GM19043 (cell line): Measurements from ENCODE around the gene UGT1A8.
"Not testable (repeated sequence)": the region's sequence is repeated elsewhere in the genome, so short reads cannot be mapped to it uniquely, and the experiment has no call there.

Source experiments
- ATAC-seq: cut with Tn5 transposase; IDR thresholded peaks from one replicate; pipeline ENCODE4 v1.9.1; 2021; ENCODE audit warnings: low read depth; ENCODE audit not compliant: unreplicated experiment

The UGT1A8 gene

DNA sequence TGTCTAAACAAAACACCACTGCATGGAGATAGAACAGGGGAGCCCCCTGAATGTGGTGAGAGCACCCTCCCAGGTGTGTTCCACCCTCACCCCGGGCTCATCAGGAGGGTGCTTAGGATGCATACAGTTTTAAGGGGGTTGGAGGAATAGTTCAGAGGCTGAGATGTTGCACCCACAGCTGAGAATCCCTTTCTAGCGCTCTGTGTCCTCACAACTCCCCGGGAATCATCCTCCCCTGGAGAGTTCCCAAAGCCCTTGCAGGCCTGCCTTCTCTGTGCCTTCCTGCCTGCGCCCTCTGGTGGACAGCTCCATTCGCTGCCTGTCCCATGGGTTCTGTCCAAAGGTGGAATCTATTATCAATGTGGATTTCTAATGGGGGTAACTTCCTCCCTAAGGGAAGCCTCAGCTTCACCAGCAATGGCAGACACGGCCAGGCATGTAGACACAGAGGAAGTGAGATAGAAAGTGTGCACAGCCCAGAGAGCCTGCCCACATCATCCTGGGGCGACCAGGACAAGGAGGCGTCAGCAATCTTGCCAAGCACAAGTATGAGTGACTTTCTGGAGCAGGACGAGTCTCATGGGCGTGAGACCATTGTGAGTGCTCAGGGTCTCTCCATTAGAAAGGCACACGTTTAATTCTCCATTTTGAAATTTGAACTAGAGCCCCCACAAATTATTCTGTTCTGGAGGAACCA, 94.0 kb downstream of the UGT1A8 start:
- ATAC-seq, result no peak

DNA sequence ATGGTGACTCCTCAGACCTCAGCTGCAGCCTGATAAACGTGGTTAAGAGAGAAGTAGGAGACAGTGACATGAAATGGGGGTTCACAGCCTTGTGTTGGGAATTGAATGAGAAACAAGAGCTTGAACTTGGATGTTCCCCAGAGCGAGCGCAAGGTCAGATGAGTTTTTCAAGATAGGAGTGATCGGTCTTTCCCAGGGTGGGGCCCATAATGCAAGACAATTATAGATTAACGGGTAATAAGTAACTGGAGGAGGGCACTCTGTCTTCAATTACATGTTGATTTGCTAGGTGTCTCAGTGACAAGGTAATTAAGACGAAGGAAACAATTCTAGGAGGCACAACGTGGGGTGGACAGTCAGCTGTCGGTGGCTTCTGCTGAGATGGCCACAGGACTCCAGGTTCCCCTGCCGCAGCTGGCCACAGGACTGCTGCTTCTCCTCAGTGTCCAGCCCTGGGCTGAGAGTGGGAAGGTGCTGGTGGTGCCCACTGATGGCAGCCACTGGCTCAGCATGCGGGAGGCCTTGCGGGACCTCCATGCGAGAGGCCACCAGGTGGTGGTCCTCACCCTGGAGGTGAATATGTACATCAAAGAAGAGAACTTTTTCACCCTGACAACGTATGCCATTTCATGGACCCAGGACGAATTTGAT, 95.3 kb downstream of the UGT1A8 start, which contains the start of gene UGT1A5:
Gene UGT1A5 (plus strand): TSS at position 297 of the 651 bp plus-strand sequence. CDS start 85 bp downstream, at position 382.
- ATAC-seq, result no peak

DNA sequence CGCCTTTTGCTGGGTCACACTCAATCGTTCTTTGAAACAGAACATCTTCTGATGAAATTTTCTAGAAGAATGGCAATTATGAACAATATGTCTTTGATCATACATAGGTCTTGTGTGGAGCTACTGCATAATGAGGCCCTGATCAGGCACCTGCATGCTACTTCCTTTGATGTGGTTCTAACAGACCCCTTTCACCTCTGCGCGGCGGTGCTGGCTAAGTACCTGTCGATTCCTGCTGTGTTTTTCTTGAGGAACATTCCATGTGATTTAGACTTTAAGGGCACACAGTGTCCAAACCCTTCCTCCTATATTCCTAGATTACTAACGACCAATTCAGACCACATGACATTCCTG, 95.8 kb downstream of the UGT1A8 start:
- no peak for ATAC-seq

DNA sequence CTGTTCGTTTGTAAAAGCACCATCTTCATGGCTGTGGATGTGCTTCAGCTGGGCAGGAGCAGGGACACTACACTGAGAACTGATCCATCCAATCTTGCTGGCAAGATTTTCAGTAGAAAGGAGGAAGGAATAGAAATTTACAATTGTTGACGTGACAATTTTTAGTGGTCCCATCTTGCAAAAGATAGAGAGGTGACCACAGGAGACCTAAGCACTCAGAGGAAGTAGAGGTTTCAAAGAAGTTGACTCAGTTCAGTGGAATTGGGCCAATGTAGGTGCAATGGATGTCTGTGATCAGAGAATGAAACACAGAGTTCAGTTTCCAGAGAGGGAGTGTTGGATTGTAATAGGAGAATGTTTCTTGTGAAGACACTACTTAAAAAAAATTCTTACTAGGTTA, 96.7 kb downstream of the UGT1A8 start:
- no peak for ATAC-seq

DNA sequence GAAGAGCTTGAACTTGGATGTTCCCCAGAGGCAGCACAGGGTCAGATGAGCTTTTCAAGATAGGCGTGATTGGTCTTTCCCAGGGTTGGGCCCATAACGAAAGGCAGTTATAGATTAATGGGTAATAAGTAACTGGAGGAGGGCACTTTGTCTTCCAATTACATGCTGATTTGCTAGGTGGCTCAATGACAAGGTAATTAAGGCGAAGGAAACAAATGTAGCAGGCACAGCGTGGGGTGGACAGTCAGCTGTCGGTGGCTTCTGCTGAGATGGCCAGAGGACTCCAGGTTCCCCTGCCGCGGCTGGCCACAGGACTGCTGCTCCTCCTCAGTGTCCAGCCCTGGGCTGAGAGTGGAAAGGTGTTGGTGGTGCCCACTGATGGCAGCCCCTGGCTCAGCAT, 101.1 kb downstream of the UGT1A8 start, which contains the start of gene UGT1A4:
Gene UGT1A4 (plus strand): TSS at position 185 of the 400 bp plus-strand sequence. CDS start 85 bp downstream, at position 270.
- ATAC-seq, result no peak

DNA sequence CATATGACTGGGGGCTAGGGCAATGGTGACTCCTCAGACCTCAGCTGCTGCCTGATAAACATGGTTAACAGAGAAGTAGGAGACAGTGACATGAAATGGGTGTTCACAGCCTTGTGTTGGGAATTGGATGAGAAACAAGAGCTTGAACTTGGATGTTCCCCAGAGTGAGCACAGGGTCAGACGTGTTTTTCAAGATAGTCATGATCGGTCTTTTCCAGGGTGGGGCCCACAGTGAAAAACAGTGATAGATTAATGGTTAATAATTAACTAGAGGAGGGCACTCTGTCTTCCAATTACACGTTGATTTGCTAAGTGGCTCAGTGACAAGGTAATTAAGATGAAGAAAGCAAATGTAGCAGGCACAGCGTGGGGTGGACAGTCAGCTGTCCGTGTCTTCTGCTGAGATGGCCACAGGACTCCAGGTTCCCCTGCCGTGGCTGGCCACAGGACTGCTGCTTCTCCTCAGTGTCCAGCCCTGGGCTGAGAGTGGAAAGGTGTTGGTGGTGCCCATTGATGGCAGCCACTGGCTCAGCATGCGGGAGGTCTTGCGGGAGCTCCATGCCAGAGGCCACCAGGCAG, 111.4 kb downstream of the UGT1A8 start, which contains the start of gene UGT1A3:
Gene UGT1A3 (plus strand): TSS at position 320 of the 579 bp plus-strand sequence. CDS start 85 bp downstream, at position 405.
- ATAC-seq, result no peak

DNA sequence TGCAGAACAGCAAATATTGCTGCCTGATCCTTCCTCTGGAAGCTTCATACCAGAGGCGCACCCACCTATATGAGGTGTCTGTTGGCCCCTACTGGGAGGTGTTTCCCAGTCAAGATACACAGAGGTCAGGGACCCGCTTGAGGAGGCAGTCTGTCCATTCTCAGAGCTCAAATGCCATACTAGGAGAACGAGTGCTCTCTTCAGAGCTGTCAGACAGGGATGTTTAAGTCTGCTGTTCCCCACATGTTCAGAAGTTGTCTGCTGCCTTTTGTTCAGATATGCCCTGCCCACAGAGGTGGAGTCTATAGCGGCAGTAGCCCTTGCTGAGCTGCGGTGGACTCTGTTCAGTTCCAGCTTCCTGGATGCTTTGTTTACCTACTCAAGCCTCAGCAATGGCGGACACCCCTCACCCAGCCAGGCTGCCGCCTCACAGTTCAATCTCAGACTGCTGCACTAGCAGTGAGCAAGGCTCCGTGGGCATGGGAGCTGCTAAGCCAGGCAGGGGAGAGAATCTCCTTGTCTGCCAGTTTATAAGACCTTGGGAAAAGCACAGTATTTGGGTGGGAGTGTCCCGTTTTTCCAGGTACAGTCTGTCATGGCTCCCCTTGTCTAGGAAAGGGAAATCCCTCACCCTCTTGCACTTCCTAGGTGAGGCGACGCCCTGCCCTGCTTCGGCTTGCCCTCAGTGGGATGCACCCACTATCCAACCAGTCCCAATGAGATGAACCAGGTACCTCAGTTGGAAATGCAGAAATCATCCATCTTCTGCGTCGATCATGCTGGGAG, 119.6 kb downstream of the UGT1A8 start:
- ATAC-seq, result not testable (repeated sequence)

DNA sequence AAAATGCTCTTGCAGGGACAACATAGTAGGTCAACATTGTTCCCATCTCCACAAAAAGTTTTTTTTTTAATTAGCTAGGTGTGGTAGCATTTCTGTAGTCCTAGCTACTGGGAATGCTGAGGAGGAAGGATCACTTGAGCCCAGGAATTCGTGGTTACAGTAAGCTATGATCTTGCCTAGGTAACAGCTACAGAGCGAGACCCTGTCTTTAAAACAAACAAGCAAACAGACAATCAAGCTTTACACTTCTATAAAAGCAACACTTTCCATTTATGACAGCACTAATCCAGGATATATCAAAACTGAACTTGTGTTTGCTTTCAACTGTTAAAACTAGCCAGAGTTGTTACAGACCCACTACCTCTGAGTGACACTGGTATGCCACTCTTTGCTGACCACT, 123.4 kb downstream of the UGT1A8 start:
- ATAC-seq, result no peak

DNA sequence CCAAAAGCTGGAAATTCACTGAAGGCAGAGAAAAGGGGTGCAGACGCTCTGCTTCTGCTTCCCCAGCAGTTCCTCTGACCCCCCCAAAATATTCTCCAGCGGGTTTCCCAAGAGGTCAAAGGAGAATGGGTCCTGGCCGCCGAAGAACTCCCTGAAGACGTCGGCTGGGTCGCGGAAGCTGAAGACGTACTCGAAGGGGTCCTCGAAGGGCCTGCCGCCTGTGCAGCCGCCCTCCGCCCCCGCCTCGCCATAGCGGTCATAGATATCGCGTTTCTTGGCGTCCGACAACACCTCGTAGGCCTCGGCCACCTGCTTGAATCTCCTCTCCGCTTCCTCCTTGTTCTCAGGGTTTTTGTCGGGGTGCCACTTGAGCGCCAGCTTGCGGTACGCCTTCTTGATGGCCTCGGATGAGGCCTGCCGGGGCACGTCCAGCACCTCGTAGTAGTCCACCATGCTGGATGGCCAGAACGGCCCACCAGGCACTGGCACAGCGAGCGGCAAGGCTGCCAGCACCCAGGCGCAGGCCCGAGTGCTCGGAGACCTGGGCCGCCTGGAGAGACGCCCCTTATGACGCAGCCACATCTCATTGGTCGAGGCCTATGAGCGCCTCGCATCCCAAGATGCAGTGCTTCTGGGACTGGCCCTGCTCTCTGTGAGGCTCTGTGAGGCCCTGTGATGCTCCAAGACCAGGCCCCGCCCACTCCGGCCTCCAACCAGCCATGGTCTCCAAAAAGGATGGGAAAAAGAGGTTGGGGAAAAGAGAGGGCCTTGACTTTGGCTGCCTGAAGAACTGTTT, 126.2 kb downstream of the UGT1A8 start:
- ATAC-seq, result no peak

DNA sequence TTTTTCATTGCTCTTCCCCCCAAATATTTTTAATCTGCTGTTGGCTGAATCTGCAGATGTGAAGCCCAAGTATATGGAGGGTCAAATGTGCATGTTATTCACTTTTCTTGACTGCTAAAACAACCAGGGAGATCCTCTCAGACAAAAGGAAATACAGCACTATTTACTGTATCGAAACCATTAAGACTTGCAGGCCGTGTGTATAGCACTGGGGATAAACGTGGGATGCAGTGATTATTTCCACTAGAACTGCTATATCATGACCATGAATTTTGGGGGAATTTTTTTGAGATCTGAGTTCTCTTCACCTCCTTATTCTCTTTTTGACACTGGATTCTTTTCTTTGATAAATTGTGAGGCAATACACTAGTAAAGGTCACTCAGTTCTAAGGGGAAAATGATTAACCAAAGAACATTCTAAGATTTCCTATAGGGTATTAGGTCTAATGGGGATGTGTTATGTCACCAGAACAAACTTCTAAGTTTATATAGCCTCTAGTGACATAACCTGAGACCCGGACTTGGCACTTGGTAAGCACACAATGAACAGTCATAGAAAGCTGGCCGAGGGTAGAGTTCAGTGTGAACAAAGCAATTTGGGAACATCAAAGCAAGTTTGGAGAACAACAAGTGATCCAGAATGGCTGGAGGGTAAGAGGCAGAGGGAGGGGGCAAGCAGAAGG, 127.8 kb downstream of the UGT1A8 start:
- ATAC-seq, result no peak

DNA sequence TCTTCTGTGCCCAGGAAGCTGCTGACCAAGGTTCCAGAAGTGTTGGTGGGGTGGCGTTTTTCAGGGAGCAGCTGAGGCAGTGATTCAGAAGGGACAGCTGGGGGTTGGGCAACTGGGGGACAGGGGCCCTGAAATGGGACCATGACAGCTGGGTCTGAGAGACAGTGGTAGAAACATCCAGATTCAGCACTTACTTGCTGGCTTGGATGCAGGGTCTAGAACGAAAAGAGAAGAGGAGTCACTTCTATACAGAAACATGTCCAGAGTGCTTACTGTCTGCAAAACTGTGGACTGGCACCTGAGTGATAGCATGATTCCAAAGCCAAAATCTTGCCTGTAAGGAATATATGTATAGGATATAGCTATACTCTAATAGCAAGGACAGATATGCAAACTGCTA, 128.4 kb downstream of the UGT1A8 start:
- not testable (repeated sequence) for ATAC-seq

DNA sequence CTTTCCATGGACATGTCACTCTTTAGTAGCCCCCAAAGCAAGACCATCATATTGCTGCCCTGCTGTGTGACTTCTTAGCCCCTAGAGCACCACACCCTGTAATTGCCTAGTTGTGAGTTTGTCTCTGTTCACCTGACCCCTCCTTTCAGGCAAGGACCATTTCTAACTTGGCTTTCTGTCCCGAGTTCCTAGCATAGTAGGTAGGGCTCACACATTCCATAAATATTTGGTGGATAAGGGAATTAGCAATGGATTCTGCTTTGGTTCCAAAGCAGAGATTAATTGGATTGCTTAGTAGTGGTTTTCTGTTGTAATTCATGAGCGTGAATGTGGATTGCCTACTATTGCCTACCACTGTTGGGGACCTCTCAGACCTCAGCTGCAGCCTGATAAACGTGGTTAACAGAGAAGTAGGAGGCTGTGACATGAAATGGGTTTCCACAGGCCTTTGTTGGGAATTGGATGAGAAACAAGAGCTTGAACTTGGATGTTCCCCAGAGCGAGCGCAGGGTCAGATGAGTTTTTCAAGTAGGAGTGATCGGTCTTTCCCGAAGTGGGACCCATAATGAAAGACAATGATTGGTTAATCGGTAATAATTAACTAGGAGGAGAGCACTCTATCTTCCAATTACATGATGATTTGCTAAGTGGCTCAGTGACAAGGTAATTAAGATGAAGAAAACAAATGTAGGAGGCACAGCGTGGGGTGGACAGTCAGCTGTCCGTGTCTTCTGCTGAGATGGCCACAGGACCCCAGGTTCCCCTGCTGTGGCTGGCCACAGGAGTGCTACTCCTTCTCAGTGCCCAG, 129.2 kb downstream of the UGT1A8 start:
- no peak for ATAC-seq

DNA sequence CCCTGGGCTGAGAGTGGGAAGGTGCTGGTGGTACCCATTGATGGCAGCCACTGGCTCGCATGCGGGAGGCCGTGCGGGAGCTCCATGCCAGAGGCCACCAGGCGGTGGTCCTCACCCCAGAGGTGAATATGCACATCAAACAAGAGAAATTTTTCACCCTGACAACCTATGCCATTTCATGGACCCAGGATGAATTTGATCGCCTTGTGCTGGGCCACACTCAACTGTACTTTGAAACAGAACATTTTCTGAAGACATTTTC, 129.8 kb downstream of the UGT1A8 start:
- ATAC-seq, result no peak

DNA sequence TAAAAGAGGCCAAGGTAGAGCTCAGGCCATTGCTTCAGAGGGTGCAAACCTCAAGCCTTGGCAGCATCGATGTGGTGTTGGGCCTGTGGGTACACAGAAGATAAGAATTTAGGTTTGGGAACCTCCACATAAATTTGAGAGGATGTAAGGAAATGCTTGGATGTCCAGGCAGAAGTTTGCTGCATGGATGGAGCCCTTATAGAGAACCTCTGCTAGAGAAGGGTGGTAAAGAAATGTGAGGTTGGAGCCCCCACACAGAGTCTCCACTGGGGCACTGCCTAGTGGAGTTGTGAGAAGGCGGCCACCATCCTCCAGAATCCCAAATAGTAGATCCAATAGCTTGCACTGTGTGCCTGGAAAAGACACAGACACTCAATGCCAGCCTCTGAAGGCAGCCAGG, 133.3 kb downstream of the UGT1A8 start:
- not testable (repeated sequence) for ATAC-seq

DNA sequence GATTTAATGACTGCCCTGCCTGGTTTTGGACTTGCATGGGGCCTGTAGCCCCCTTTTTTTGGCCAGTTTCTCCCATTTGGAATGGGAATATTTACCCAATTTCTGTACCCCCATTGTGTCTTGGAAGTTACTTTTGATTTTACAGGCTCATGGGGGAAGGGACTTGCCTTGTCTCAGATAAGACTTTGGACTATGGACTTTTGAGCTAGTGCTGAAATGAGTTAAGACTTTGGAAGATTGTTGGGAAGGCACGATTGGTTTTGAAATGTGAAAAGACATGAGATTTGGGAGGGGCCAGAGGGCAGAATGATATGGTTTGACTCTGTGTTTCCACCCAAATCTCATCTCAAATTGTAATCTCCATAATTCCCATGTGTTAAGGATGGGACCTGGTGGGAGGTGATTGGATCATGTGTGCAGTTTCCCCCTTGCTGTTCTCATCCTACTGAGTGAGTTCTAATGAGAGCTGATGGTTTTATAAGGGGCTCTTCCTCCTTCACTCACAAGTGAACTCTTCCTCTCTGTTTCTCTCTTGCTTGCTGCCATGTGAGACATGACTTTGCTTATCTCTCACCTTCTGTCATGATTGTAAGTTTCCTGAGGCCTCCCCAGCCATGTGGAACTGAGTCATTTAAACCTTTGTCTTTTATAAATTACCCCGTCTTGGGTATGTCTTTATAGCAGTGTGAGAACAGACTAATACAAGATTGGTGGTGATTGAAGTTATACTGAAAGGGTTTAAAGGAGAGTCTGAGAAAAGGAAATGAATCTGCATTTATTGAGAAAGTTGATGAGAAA, 134.0 kb downstream of the UGT1A8 start:
- ATAC-seq, result not testable (repeated sequence)

DNA sequence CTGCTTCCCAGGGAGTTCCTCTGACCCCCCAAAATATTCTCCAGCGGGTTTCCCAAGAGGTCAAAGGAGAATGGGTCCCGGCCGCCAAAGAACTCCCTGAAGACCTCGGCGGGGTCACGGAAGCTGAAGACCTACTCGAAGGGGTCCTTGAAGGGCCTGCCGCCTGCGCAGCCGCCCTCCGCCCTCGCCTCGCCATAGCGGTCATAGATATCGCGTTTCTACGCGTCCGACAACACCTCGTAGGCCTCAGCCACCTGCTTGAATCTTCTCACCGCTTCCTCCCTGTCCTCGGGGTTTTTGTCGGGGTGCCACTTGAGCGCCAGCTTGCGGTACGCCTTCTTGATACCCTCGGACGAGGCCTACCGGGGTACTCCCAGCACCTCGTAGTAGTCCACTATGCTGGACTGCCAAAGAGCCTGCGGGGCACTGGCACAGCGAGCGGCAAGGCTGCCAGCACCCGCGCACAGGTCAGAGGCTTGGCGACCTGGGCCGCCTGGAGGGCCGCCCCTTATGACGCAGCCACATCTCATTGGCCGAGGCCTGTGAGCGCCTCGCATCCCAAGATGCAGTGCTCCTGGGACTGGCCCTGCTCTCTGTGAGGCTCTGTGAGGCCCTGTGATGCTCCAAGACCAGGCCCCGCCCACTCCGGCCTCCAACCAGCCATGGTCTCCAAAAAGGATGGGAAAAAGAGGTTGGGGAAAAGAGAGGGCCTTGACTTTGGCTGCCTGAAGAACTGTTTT, 137.6 kb downstream of the UGT1A8 start:
- ATAC-seq, result no peak

DNA sequence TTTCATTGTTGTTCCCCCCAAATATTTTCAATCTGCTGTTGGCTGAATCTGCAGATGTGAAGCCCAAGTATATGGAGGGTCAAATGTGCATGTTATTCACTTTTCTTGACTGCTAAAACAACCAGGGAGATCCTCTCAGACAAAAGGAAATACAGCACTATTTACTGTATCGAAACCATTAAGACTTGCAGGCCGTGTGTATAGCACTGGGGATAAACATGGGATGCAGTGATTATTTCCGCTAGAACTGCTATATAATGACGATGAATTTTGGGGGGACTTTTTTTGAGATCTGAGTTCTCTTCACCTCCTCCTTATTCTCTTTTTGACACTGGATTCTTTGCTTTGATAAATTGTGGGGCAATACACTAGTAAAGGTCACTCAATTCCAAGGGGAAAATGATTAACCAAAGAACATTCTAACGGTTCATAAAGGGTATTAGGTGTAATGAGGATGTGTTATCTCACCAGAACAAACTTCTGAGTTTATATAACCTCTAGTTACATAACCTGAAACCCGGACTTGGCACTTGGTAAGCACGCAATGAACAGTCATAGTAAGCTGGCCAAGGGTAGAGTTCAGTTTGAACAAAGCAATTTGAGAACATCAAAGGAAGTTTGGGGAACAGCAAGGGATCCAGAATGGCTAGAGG, 139.1 kb downstream of the UGT1A8 start:
- ATAC-seq, result no peak
